GM23248 (cell line): ENCODE measurements around the gene DGAT2. TPM values are rescaled to one million over a fixed set of nuclear protein-coding genes. Genes with fewer than 3 reads are reported as not detected.

ENCODE experiments used
- DNase-seq: peaks from one replicate; pipeline ENCODE4 v3.0.0-alpha.2; 2015
- H2AFZ ChIP-seq: fragments of 200-600 bp; sonication (generic); 2 replicates; pipeline ENCODE4 v1.6.1; 2016; ENCODE audit warnings: antibody characterized with exemption
- H3F3A ChIP-seq: fragments of 200-600 bp; sonication (generic); 2 replicates; pipeline ENCODE4 v1.6.1; 2016; ENCODE audit warnings: mild to moderate bottlenecking, antibody characterized with exemption, mixed run types; ENCODE audit not compliant: insufficient read depth
- H3K27ac ChIP-seq: fragments of 200-600 bp; sonication (generic); 2 replicates; pipeline ENCODE4 v1.5.1; 2016; ENCODE audit warnings: mild to moderate bottlenecking
- H3K27me3 ChIP-seq: fragments of 200-600 bp; sonication (generic); replicated peaks from 2 replicates; pipeline ENCODE4 v1.6.1; 2016; ENCODE audit warnings: mild to moderate bottlenecking; ENCODE audit not compliant: insufficient read depth
- H3K36me3 ChIP-seq: fragments of 200-600 bp; sonication (generic); 2 replicates; pipeline ENCODE4 v1.6.1; 2016; ENCODE audit warnings: low read depth, mild to moderate bottlenecking
- H3K4me1 ChIP-seq: fragments of 200-600 bp; sonication (generic); 2 replicates; pipeline ENCODE4 v1.6.1; 2016; ENCODE audit warnings: mild to moderate bottlenecking; ENCODE audit not compliant: insufficient read depth
- H3K4me2 ChIP-seq: fragments of 200-600 bp; sonication (generic); one replicate; pipeline ENCODE4 v1.6.1; 2016; ENCODE audit warnings: mild to moderate bottlenecking; ENCODE audit not compliant: unreplicated experiment
- H3K4me3 ChIP-seq: fragments of 200-600 bp; sonication (generic); 2 replicates; pipeline ENCODE4 v1.5.1; 2016; ENCODE audit warnings: mild to moderate bottlenecking
- H3K79me2 ChIP-seq: fragments of 200-600 bp; sonication (generic); 2 replicates; pipeline ENCODE4 v1.6.1; 2016; ENCODE audit warnings: mild to moderate bottlenecking; ENCODE audit not compliant: insufficient read depth
- H3K9ac ChIP-seq: fragments of 200-600 bp; sonication (generic); 2 replicates; pipeline ENCODE4 v1.6.1; 2016; ENCODE audit warnings: mild to moderate bottlenecking
- H3K9me2 ChIP-seq: fragments of 200-600 bp; sonication (generic); 2 replicates; pipeline ENCODE4 v1.6.1; 2016; ENCODE audit warnings: mixed run types, mild to moderate bottlenecking, moderate library complexity; ENCODE audit not compliant: insufficient read depth
- H3K9me3 ChIP-seq: fragments of 200-600 bp; sonication (generic); one replicate; pipeline ENCODE4 v1.6.1; 2017; ENCODE audit warnings: low read depth
- H4K20me1 ChIP-seq: fragments of 200-600 bp; sonication (generic); 2 replicates; pipeline ENCODE4 v1.6.0; 2016; ENCODE audit not compliant: insufficient read depth
- EZH2 ChIP-seq: fragments of 200-600 bp; sonication (generic); IDR thresholded peaks from 2 replicates; pipeline ENCODE4 v1.6.1; 2018; ENCODE audit warnings: antibody characterized with exemption, mild to moderate bottlenecking; ENCODE audit not compliant: insufficient read depth, poor library complexity, severe bottlenecking
- EZH2phosphoT487 ChIP-seq: fragments of 200-600 bp; sonication (generic); IDR thresholded peaks from 2 replicates; pipeline ENCODE4 v1.6.1; 2018; ENCODE audit warnings: antibody characterized with exemption, moderate library complexity, mild to moderate bottlenecking, low read depth; ENCODE audit not compliant: insufficient read depth
- WGBS, 2 experiments: methylation state at CpG; one replicate each; pipeline ENCODE4 v1.1.6; 2015 to 2017; ENCODE audit warnings: low lambda C conversion rate in 2 of 2, low coverage in 1 of 2; ENCODE audit errors: missing lambda C conversion rate in 2 of 2; 5-methylcytosine and 5-hydroxymethylcytosine counted together
- in situ Hi-C: fragments of 300-500 bp; cut with MboI; formaldehyde crosslinking; loops from 2 replicates; pipeline ENCODE4 v1.15.0; 2020
- polyA plus RNA-seq: library from polyadenylated mRNA; unstranded; fragments of >200 nt; fragmentation: Nextera tagmentation; extraction: Ambion mirVana; gene quantifications from 2 replicates; pipeline ENCODE4 v1.2.1, GENCODE V29; 2016
- total RNA-seq: library from RNA; depleted of rRNA; stranded (reverse); fragments of >200 nt; shearing (Covaris generic); gene quantifications from 2 replicates; pipeline ENCODE4 v1.2.3, GENCODE V29; 2014

The DGAT2 gene
- total and polyA plus RNA-seq, 2 experiments from 2014 or later: 7.5 to 7.6 TPM

DNA sequence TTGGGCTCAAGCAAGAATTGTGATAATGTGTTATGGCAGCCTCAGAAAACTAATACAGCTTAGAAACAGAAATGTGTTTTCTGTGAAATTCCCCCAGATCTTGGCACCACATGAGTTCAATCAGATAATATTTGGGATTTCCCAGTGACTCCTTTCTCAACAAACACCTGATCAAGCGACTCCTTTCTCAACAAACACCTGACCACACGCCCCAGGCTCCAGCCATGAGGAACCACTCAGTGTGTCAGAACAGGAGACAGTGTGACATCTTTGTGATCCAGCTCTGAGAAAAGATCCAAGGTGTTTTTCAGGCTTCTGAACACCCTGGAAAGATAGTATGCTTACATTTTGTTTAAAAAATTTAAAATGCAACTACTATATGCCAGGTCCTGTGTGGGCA lies 44.5 kb downstream of the DGAT2 start:
- Histone ChIP-seq H3K79me2 (peaks cover 28% of the 10 kb centered on the region), H3K9me3 (no peaks in the 10 kb centered on the region), H3K27ac (no peak overlapping the region), H3K4me3 (no peak overlapping the region), H3K36me3 (no peaks in the 10 kb centered on the region), H3K9me2 (no peaks in the 10 kb centered on the region), H4K20me1 (no peaks in the 10 kb centered on the region), H3K9ac (no peak overlapping the region), H3K27me3 (no peaks in the 10 kb centered on the region), H3K4me2 (no peak overlapping the region), H2AFZ (no peak overlapping the region), H3K4me1 (peaks cover 20% of the 10 kb centered on the region), H3F3A (0 out of 2 replicates have a peak, but pooled peaks cover 10% of the 10 kb centered on the region)
- 74 to 76% methylated on average over 2 of the region's 2 CpGs for WGBS, 2 experiments
- no peak for DNase-seq
- in situ Hi-C loops: no loop called here
- no peak for TF ChIP-seq EZH2phosphoT487
- TF ChIP-seq EZH2: no peak

DNA sequence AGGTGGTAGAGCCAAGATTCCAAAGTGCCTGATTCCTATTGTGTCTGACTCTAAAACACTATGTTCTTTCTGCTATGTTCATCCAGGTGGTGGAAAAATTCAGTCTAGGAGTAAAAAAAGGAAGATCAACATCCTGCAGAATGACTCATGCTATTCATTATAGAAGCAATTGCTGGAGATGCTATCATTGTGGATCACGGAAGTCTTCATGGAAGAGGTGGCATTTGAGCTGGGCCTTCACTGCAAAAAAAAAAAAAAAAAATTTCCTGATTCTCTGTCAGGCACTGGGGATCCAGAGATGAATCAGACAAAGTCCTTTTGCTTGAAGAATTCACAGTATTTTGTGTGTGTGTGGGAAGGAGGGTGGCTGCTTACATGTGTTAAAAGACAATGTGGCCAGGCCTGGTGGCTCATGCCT lies 45.1 kb downstream of the DGAT2 start:
- Histone ChIP-seq H2AFZ (peak overlapping the region; percentile 84), H3K9ac (no peak overlapping the region), H3K9me3 (no peaks in the 10 kb centered on the region), H3K27ac (peak overlapping the region; percentile 67), H4K20me1 (no peaks in the 10 kb centered on the region), H3K27me3 (no peaks in the 10 kb centered on the region), H3K36me3 (no peaks in the 10 kb centered on the region), H3K4me1 (peaks cover 20% of the 10 kb centered on the region), H3F3A (0 out of 2 replicates have a peak, but pooled peaks cover 10% of the 10 kb centered on the region), H3K79me2 (peaks cover 34% of the 10 kb centered on the region), H3K4me3 (no peak overlapping the region; the same call in 1 of the 2 replicates), H3K4me2 (peak overlapping the region; percentile 71), H3K9me2 (no peaks in the 10 kb centered on the region)
- TF ChIP-seq EZH2: no peak
- no peak for TF ChIP-seq EZH2phosphoT487
- in situ Hi-C loops: no loop called here
- peak; percentile 52 for DNase-seq
- WGBS, 2 experiments: 86 to 95% methylated on average over 1 of the region's 1 CpG

DNA sequence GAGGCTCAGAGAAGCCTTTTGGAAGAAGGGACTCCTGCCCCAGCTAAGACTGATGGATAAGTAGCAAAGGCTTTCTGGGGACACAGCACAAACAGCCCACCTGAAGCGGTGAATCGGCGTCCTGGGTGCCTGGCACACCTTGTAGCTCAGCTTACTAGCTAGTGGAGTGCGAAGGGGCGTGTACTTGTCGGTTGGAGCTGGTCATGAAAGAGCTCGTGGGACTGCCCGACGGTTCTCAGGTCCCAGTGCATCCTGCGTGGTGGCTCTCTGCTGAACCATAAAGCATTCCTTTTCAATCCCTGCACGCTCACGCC lies 45.7 kb downstream of the DGAT2 start:
- DNase-seq: no peak
- in situ Hi-C loops: no loop called here
- Histone ChIP-seq H3F3A (0 out of 2 replicates have a peak, but pooled peaks cover 10% of the 10 kb centered on the region), H3K4me1 (peaks cover 20% of the 10 kb centered on the region), H3K9ac (peak overlapping the region; percentile 90), H3K36me3 (no peaks in the 10 kb centered on the region), H3K9me3 (no peaks in the 10 kb centered on the region), H3K4me2 (peak overlapping the region; percentile 71), H3K27me3 (no peaks in the 10 kb centered on the region), H2AFZ (peak overlapping the region; percentile 84), H3K79me2 (peaks cover 40% of the 10 kb centered on the region), H3K4me3 (peak overlapping the region; percentile 93), H3K9me2 (no peaks in the 10 kb centered on the region), H4K20me1 (no peaks in the 10 kb centered on the region), H3K27ac (peak overlapping the region; percentile 67)
- WGBS, 2 experiments: 0 to 1% methylated on average over 12 of the region's 12 CpGs
- TF ChIP-seq EZH2: no peak
- TF ChIP-seq EZH2phosphoT487: no peak

DNA sequence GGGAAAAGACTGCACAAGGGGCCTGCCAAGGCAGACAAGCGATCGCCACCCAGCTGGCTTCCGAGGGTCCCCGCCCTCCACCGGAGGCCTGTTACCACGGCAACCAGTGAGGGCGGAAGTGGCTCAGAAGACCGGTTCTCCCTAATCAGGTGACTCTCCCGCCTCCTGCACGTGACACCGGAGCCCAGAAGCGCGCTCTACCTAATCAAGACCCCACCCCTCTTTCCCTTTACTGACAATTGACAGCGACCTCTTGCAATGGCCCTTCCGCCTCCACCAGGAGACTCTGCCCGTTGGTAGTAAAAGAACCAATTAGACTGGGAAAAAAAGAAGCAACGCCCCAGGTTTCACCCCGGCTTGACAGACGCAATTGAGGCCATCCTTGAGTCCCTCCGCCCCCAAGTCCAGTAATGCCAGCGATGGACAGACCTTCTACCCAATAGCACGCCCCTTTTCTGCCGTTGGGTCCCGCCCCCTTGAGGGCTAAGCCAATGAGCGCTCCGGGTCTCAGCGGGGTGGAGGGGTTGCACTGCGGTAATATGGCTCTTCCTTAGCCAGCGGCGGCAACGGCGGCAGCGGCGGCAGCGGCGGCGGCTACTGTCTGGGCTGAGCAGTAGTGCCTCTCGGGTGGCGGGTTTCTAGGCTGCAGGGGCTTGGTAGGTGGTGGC lies 46.2 kb downstream of the DGAT2 start, which contains the start of gene UVRAG:
Gene UVRAG, plus strand, starts transcription at position 534 of the 668 bp plus-strand sequence. CDS start 198 bp downstream, outside the sequence.
- Histone ChIP-seq H3K27me3 (no peaks in the 10 kb centered on the region), H3K4me3 (peak within 1 kb of the TSS; percentile 93), H3K27ac (peak within 1 kb of the TSS; percentile 67), H4K20me1 (no peaks in the 10 kb centered on the region), H3K4me2 (peak within 1 kb of the TSS; percentile 97), H3F3A (0 out of 2 replicates have a peak, but pooled peaks cover 10% of the 10 kb centered on the region), H3K36me3 (no peaks in the 10 kb centered on the region), H2AFZ (peak within 1 kb of the TSS; percentile 84), H3K9ac (peak within 1 kb of the TSS; percentile 90), H3K79me2 (peaks cover 45% of the 10 kb centered on the region), H3K9me2 (no peaks in the 10 kb centered on the region), H3K4me1 (peaks cover 20% of the 10 kb centered on the region), H3K9me3 (no peaks in the 10 kb centered on the region)
- in situ Hi-C loops: no loop called here
- TF ChIP-seq EZH2phosphoT487: no peak
- TF ChIP-seq EZH2: no peak
- peak; percentile 99 for DNase-seq
- whole genome bisulfite sequencing, 2 experiments: 0 to 1% methylated on average over 35 to 39 of the region's 39 CpGs
